Fibroblast of skin of left quadriceps (primary cell): ENCODE results near the gene SORCS2.

Source experiments
- DNase-seq, 2 experiments: peaks; one replicate each; pipeline ENCODE4 v3.0.0-alpha.2; 2013; ENCODE audit warnings: low read depth in 2 of 2

The SORCS2 gene

DNA sequence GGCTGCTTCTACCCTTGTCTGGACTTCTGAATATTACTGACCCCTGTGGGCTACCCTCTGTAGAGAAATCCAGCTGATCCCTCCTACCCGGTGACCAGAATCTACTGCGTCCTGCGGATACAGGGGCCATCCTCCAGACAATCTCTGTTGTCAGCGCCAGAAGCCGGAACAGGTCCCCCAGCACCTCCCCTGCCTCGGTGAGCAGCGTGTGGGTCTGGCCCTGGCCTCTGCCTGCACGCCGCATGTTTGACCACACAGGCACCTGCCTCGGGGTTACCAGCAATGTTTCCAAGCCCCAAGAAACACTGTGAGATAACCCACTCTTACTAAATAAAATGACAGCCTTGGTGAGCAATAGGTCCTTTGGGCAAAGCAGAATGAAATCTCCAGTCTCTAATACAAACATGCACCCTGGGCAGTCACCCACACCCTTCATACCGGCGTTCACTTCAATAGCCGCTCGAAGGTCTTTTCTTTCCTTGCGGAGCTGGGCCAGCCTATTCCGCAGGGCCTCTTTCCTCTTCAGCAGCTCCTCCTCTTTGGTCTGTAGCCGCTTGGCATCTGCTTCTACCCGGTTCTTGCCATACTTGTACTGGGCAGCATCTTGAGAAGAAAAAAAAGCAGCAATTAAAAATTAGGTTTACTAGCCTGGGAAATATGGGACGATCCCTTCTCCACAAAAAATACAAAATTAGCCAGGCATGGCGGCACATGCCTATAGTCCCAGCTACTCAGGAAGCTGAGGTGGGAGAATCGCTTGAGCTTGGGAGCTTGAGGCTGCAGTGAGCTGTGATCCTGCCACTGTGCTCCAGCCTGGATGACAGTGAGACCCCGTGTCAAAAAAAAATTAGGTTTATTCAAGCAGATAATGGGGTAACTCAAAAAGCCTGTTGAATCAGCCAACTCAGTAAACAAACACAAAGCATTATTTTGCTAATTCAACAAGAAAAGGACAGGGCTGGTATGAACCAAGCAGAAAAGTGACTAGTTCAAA, 582.3 kb downstream of the SORCS2 start:
- no peak for DNase-seq

DNA sequence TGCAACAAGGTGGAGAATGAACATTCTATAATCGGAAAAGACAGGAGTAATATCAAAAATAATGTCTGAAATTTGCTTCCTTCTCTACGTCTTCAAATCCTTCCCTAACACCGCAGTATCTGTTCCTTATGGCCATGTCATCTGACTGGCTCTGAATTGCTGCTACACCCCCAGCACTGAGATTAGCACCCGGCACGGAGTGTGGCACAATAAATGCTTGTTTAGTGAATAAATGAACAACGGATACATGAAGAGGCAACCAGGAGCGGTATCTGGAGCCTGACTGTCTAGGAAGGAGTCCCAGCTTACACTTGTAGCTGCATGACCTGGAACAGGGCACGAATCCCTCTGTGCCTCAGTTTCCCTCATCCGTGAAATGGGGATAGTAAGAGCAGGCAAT, 583.1 kb downstream of the SORCS2 start:
- DNase-seq: no peak

DNA sequence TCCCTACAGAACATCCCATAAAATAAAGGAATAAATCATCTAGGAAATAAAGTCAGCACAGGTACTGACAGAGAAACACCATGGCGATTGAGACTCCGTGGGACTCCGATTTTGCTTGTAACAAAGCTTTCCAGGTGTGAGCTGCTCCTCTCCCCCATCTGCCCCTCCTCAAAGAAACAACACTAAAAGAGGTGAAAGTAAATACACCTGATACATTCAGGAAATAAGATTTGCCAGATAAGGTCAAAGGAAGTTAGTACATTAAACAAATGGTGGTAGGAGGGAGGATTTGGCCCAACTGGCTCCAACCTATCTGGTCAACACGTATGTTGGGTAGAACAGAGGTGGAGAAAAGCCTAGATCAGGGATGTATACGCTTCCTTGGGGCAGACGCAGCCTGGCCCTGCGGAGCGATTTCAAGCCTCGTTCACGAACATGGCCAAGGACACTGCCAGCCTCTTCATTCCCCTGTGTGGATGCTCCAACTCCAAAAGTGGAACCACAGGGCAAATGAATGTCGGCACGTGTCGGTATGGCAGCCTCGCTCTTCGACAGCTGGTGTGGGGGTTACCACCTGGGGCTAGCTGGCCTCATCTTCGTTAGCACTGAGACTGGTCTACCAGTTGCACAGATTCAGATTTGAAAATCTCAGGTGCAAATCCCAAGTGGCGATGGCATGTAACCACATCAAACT, 584.8 kb downstream of the SORCS2 start:
- no peak for DNase-seq

DNA sequence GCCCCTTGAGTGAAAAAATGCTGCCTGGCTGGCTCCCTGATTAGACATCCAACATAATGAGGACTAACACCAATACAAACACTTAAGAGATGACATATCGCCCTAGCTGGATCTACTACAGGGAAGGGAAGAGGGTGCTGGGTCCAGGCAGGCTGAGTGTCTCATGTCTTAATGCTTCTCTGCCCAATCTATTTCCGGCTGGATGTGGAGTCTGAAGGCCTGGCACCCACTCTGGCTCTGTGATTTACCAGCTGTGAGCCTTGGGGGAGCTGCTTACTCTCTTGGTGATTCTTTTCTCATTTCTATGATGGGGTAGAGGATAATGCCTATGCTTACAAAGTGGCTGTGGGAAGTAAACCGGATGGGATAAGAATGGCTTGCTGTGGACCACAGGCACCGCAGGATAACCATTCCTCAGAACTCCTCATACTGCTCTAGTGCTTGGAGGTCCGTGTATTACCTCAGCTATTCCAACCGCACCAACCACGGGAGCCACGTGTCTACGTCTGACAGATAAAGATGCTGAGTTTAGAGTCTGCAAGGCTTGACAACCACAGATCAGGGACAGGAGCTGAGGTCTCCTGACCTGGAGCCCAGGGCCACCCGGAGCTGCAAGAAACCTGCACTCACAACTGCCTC, 585.7 kb downstream of the SORCS2 start:
- no peak for DNase-seq

DNA sequence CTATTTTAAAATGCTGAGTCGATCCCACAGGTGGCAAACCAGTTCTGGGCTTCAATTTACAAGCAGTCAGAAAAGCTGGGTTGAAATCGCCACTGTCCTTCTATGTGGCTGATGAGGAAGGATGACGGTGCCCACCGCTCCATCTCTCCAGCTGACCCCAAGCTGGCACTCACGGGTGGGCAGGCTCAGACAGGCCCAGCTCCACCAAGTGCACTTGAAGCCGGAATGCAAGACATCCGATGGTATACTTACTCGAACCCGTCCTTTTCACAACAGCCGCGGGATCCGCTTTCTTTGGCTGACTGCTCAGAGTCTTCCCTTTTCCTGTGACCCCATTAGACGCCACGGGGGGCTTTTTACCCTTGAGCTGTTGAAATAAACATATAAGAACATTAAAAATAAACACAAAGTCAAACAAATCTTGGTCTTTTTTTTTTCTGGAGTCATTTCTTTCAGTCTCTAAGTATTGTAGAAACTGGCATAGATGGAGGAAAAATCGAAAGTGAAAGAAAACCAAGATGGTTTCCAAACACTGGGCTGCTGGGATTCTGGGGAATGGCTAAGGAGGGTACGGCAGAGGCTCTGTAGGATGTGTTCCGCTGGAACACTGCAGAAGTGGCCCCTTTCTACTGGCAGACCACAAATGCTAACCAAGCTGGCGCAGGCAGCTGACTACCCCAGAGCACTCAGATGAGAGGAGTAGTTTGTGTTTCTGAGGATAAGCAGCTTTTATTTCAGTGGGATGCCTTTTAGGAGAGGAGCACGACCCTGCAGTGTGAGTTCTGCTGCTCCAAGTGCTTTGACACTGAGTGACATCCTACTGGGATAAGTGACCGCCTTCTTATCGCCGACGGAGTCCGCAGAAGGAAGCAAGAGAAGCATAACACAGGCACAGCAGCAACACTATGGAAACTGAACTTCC, 586.4 kb downstream of the SORCS2 start:
- no peak for DNase-seq

DNA sequence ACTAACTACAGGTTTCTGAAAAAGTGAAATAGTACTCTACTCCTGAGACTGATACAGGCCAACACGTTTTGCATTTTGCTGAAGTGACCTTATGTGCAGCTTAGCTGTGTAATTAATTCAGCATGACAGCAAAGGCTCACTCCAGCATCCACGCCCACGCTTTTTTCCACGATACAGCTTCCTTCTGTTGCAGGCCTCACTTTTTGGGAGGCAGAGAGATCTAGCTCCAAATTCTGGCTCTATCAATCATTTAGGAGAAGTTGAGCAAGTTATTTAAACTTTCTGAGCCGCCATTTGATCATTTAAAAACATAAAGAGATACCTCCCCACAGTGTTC, 587.1 kb downstream of the SORCS2 start:
- DNase-seq: no peak

DNA sequence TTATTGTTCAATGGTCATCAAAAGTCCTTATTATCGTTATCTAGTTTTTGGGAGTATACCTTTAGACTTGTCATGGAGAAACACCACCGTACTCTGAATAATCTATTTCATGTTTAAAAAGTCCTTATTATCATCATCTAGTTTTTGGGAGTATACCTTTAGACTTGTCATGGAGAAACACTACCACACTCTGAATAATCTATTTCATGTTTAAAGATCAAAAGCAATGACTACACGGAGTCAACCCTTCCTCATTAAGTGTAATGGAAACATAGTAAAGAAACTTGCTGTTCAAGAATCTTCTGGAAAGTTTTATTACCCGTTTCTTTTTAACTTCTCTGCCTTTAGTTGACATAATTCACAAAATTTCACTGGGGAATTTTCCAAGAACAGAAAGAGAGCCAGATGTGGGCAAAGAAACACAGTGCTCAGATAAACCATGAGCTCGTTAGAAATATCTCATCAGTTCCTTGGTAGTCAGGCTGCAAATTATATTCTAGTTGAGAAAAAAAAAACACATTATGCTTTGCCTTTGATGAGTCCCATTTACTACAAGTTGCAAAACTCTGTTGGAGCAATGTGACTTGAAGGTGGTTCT, 588.5 kb downstream of the SORCS2 start:
- DNase-seq: peak in 1 of 2 experiments; percentile 37

DNA sequence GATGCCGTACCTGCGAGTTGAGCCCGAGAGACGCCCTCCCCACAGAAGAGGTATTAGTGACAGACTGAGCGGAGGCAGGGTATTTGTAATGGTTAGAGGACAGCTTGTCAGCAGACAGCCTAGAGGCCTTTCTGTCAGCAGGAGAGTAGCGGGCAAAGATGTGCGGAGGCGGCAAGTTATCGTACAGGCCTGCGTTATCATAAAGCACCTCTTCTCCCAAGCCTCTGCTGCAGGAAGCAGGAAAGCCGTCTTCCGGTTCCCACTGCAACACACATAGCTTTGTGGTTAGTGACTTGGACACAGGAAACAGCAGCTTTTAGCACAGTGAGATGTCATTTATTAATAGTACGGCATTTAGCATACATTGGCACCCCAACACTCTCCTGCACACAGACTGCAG, 589.0 kb downstream of the SORCS2 start:
- DNase-seq: peak; percentile 34 to 39

DNA sequence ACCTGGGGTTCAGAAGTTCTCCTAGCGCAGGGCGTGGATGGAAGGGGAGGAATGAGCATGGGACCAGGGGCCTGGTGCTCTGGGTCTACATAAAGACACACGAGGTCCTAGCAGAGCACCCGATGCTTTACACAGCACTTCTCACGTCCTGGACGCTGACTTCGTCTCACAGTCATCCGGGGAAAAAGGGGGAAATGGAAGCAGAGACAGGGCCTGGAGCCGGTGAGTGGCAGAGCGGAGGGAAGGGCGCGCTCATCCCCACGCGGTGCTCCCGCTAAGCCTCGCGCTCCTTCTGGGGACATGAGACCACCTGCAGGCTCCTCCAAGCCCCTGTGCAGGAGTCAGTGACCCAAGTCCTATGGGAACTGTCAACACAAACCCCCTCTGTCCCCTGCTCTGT, 589.7 kb downstream of the SORCS2 start:
- no peak for DNase-seq

DNA sequence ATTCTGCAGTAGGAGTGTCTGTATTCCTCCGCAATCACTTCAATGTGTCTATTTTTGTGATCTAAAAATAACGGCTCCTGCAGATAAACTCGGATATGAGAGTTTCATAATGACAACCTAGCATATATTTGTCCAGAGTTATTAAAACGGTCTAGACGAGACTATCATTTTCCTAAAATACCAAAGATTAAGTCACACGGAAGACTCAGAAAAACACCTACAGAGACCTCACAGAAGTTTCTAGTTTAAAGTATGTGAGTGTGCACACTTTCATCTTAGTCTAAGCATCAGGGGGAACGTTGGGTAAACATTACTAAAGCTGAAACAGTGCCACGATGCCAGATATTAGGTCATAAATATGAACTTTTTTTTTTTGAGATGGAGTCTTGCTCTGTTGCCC, 590.4 kb downstream of the SORCS2 start:
- DNase-seq: no peak

DNA sequence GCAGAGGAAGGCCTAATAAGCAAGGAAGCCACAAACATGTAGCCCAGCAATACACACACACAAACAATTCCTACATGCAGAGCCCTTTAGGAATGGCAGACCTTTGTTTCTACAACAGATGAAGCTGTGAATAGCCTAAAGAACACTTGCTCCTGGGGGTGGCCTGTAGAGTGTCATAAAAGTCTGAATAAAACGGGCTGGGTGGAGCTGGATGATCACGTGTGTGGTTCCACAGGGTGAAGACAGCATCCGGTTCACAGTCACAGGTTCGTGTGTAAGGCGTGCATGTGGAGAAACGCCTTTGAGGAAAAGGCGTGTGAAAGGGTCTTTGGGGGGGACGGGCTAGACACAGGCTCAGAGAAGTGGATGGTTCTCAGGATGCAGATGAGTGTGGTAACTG, 591.2 kb downstream of the SORCS2 start:
- DNase-seq: no peak

DNA sequence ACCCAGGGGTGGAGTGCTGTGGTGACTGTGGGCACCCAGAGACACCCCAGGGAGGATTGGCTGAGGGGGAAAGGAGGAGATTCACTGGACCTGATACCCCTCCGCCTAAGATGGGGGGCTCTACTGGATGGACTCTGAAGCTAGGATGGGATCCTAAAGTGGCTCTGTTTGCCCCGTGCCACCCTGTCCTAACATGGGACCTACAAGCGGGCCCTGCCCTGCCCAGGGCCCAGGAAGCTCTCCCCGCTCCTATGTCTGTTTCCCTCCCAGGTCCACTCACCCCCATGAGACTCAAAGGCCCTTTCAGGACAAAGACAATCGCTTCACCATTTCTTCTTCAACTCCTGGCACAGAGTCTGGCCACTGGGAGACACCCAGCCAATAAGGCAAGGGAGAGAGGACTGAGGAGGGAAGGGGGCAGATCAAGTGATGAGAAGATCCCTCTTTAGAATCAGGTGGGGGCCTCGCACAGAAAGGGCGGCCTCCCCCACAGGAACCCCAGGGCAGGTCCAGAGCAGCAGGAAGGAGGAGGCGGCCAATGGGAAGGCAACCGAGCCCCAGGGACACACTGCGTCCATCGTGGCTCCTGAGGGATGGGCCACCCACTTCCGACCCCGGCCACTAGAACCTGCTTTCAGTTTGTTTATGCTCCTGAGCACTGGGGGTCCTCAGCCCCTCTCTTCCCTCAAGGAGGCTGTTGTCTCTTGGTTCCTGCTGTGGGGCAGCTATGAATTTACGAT, 592.0 kb downstream of the SORCS2 start:
- DNase-seq: no peak

DNA sequence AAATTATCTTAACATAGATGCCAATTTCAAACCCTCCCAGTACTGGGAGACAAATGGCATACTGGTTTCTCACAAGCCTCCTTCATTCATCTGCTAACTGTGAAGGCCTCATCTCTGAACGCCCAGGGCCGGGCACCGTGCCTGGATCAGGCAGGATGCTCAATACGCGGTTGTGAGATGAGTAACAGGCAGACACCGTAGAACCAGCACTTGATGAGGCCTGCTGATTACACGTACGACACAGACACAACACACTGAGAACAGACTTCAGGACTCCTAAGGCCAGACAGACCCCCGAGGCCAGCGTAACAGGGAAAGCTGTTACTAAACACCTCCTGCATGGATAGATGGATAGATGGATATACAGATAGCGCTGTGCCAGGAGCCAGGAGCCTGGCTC, 592.7 kb downstream of the SORCS2 start:
- no peak for DNase-seq

DNA sequence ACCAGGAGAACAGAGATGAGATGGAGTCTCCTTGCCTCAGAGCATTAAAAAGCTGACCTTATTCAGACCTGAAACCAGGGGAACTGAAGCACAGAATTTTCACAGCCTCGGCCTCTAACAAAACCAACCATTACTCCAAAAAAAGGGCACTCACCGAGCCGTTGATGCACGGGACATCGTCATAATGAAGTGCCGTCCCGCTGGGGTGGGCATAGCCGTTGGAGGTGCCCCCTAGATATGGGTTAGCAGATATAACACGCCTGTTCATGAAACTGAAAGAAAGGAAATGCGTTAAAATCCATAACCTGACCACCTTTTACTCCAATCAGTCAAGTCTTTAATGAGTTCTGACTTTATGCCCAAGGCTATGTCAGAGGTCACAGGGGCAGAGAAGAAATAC, 593.7 kb downstream of the SORCS2 start:
- DNase-seq: no peak

DNA sequence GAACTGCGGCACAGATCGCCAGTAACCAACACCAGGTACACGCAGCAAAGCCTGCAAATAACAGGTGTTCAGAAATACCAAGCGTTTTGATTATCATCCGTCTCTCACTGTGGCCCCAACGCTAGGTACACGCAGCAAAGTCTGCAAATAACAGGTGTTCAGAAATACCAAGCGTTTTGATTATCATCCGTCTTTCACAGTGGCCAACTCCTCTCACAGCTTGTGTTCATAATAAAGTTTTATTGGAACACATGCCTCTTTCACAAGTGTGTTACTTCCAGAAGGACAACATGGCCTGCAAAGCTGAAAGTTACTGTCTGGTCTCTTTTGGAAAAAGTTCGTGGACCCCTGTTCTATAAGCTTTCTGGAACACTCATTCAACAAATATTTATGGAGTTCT, 594.2 kb downstream of the SORCS2 start:
- DNase-seq: no peak

DNA sequence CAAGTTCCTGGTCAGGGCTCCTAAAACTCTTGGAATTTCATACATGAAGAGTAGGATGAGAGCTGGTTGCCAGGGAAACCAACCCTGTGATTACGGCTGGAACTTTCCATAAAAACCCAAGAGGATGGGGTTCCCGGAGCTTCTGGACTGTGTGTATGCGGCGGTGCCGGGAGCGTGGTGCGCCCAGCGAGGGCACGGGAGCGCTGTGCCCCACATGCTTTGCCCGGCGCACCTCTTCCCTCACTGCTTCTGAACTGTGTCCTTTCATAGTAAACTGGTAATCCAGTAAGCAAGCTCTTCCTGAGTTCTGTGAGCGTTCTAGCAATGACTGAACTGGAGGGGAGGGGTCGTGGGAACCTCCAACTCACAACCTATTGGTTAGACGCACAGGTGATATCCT, 594.7 kb downstream of the SORCS2 start:
- DNase-seq: no peak

DNA sequence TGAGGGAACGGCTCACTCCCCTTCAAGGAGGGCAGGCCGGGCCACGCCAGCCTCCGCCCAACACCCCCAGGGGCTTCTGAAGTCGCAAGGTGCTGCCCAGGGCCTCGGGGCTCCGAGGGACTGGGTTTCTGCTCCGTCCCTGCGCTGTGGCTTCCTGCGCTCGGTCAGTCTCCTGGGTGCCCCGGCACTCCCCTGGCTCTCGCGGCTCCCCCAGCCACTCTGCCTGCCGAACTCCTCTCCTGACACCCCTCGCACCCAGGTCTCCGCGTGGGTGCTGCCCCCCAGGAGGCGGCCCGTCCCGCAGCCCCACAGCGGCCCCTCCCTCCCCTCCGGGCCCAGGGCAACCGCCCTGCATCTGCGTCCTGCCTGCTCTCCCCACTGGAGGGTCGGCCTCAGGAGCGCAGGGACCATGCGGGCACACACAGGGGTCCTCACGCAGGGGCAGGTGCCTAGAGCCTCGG, 595.4 kb downstream of the SORCS2 start:
- DNase-seq: no peak

DNA sequence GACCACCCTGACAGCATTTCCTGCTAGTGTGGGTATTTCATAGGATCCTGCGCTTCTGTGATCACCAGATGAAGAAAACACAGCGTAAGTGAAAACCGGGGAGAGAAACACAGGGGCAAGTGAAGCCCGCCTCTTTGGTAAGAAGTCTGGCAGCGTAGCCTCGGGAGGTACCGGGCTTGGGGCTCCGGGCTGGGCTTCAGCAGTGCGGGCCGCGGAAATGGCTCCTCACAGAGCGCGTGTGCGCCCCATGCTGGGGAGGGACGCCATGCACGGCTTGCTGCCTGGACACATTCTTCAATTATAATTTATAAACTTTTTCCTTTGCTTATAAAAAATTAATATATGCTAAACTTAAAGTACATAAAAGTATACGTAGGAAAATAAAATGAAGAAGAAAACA, 595.9 kb downstream of the SORCS2 start:
- DNase-seq: no peak

DNA sequence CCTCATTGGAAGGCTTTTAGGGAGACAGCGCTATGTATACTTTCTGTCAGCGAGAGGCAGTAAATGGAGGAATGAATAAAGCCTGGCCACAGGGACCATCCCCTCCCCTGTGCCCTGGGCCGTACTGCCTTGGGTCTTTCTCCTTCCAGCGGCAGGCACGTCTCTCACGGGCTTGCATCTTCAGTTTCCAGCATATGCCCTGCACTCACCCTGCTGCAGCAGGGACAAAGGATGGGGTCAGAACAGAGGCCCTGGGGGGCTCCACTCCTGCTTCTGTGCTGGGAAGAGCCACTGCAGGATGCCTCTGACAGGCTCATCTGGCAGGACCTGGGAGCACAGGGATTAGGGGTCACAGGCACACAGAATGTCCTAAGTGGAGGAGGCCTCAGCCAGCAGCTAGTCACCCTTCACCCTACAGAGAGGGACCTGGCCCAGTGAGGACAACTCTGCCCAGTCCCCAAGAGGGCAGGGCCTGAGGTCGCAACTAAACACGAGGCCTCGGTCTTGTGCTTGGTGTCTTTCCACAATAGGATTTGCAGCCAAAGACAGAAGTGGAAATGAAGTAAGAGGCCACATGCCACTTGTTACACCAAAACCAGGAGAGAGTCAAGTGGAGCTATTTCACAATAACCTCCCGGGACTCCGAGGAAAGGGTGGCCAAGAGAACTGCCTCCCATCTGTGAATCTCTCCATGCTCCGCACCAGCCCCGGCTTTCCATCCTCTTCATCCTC, 596.5 kb downstream of the SORCS2 start:
- no peak for DNase-seq

DNA sequence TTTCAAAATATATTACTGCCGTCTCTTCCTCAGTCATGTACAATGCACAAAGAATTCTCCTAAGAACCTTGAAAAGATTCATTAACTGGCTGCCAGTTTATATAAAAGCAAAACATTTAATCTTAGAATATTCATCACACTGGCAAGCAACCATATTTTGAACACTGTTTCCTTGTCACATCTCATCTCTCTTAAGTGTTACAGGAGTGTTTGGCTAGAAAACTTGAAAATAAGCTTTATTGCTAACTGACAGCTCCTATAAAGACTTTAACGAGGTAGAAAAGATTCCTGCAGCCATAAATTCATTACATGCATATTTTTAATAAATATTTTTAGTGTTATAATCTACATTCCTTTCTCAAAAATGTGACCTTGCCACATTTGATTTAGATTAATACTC, 597.7 kb downstream of the SORCS2 start:
- DNase-seq: no peak
